ENCODE measurements around the gene ESPL1. TPM values are rescaled to one million over a fixed set of nuclear protein-coding genes. Genes with fewer than 3 reads are reported as not detected.

Gene ESPL1
- total RNA-seq: 100 to 1,000 TPM; 126 TPM

GRCh38 chr12:53267999-53268629, at the start of gene ESPL1:
Gene ESPL1, plus strand, starts transcription at chr12:53268299. Its CDS starts 468 bp downstream, at chr12:53268767.
- ATAC-seq: peak; percentile 95
- CTCF ChIA-PET: interaction anchor here (0.6 to 10.0 kb wide), 43 partner anchors 9 to 214 kb away, joined by 3 to 401 read pairs (median 5); partner anchors contain the start of genes AAAS, CSAD, MYG1 and PFDN5
- DNase-seq: peak; percentile 93
- Mint-ChIP-seq H3K36me3 (ENCODE audit: low read depth) (peaks cover 45% of the 10 kb centered on the region), H3K4me3 (peak within 1 kb of the TSS; percentile 98), H3K9me3 (ENCODE audit: insufficient read depth) (no peaks in the 10 kb centered on the region), H3K27me3 (ENCODE audit: low read depth) (no peaks in the 10 kb centered on the region), H3K4me1 (ENCODE audit: low read depth) (peaks cover 47% of the 10 kb centered on the region), H3K27ac (peak within 1 kb of the TSS; percentile 98)
- POLR2A ChIA-PET: interaction anchor here (0.5 to 7.3 kb wide), 22 partner anchors 11 to 185 kb away, joined by 3 to 88 read pairs (median 6); partner anchors contain the start of genes CSAD, MYG1, PFDN5 and ZNF740

GRCh38 chr12:53218551-53219291, 49.4 kb upstream of the ESPL1 start:
- Mint-ChIP-seq H3K4me3 (peak overlapping the region; percentile 97), H3K4me1 (ENCODE audit: low read depth) (peaks cover 78% of the 10 kb centered on the region), H3K36me3 (ENCODE audit: low read depth) (peaks cover 50% of the 10 kb centered on the region), H3K27ac (peak overlapping the region; percentile 95), H3K27me3 (ENCODE audit: low read depth) (no peaks in the 10 kb centered on the region), H3K9me3 (ENCODE audit: insufficient read depth) (no peaks in the 10 kb centered on the region)
- ChIA-PET CTCF (interaction anchor here (0.9 to 15.1 kb wide), 10 partner anchors 10 to 126 kb away, joined by 3 to 401 read pairs (median 14); partner anchors contain the start of genes AAAS, ESPL1 and ITGB7), POLR2A (interaction anchor here (1.0 to 9.6 kb wide), 6 partner anchors 10 to 105 kb away, joined by 3 to 88 read pairs (median 6); partner anchors contain the start of genes ESPL1, ITGB7 and ZNF740)
- DNase-seq: no peak
- no peak for ATAC-seq

DNA sequence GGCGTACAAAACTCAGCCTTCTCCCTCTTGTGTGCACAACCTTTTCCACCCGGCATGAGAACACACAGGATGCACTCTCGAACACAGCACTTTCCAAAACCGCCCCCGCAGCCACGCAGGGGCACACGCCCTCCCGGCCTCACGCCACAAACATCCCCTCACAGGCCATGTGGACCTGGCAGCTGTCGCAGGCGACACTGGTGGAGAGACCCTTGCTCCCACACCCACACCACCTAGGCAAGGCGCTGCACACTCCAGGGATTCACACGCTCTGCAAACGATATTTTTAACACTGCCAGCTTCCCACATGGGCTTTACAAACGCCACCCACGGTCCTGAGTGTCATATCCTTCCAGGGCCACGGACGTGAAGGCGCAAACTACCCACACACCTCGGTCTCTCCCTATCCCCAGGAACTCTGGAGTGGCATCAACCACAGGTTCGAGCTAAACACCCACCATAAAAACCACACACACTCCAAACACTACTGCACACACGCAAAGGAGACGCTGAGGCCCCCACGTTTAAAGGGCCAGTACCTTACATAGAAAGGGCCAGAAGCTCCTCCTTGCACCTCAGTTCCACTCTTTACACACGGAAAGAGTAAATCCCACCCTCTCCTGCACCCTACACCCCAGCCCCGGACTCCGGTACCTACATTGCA, 48.7 kb upstream of the ESPL1 start:
- DNase-seq (peak; percentile 72), ATAC-seq (peak; percentile 22)
- H3K27me3 Mint-ChIP-seq (ENCODE audit: low read depth): no peaks in the 10 kb centered on the region
- ChIA-PET POLR2A (interaction anchor here (0.6 to 9.6 kb wide), 14 partner anchors 11 to 160 kb away, joined by 3 to 88 read pairs (median 5); partner anchors contain the start of genes CSAD, ESPL1, ITGB7 and PFDN5), CTCF (interaction anchor here (1.0 to 15.1 kb wide), 14 partner anchors 8 to 154 kb away, joined by 3 to 401 read pairs (median 6); partner anchors contain the start of genes AAAS, CSAD, ESPL1 and ITGB7)
- H3K4me3 Mint-ChIP-seq: peak overlapping the region; percentile 97
- peaks cover 78% of the 10 kb centered on the region for H3K4me1 Mint-ChIP-seq (ENCODE audit: low read depth)
- no peaks in the 10 kb centered on the region for H3K9me3 Mint-ChIP-seq (ENCODE audit: insufficient read depth)
- H3K36me3 Mint-ChIP-seq (ENCODE audit: low read depth): peaks cover 43% of the 10 kb centered on the region
- H3K27ac Mint-ChIP-seq: peak overlapping the region; percentile 95

- no peaks in the 10 kb centered on the region for H3K9me3 Mint-ChIP-seq (ENCODE audit: insufficient read depth)
- no peaks in the 10 kb centered on the region for H3K27me3 Mint-ChIP-seq (ENCODE audit: low read depth)
- ATAC-seq (peak; percentile 52), DNase-seq (peak; percentile 92)
- POLR2A ChIA-PET: interaction anchor here (0.8 to 9.6 kb wide), 16 partner anchors 10 to 160 kb away, joined by 3 to 88 read pairs (median 5); partner anchors contain the start of genes AAAS, CSAD, ESPL1 and ITGB7
- H3K4me3 Mint-ChIP-seq: peak overlapping the region; percentile 97
- H3K27ac Mint-ChIP-seq: peak overlapping the region; percentile 95
- CTCF ChIA-PET: interaction anchor here (0.7 to 15.1 kb wide), 14 partner anchors 8 to 154 kb away, joined by 3 to 401 read pairs (median 6); partner anchors contain the start of genes AAAS, CSAD, ESPL1 and ITGB7
- H3K36me3 Mint-ChIP-seq (ENCODE audit: low read depth): peaks cover 39% of the 10 kb centered on the region
- peaks cover 78% of the 10 kb centered on the region for H3K4me1 Mint-ChIP-seq (ENCODE audit: low read depth)
Observed at GRCh38 chr12:53219956-53220693, 48.0 kb upstream of the ESPL1 start.

DNA sequence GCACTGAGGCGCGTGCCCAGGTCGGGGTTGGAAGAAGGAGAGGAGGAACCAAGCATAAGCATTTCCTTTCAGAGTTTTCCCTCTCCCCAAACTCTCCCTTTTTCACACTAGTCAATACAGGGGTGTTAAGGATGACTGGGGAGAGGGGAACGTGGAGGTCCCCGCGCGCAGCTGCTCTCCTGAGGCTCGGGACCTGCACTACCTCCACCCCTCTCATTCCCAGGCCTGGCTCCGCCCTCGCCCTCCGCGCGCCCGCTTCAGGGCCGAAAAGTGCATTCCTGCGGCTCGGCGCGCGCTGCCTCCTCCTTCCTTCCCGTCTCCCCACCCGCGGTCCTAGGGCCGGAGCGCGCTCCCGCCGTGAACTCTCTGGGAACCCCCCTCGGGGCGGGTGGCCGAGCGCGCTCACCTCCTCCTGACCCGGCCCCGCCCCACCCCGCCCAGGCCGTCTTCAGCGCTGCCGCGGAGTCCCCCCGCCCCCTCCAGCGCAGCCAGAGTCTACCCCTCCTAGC, 47.4 kb upstream of the ESPL1 start:
- Mint-ChIP-seq H3K4me1 (ENCODE audit: low read depth) (peaks cover 78% of the 10 kb centered on the region), H3K27ac (peak overlapping the region; percentile 90), H3K36me3 (ENCODE audit: low read depth) (peaks cover 37% of the 10 kb centered on the region), H3K4me3 (peak overlapping the region; percentile 97), H3K9me3 (ENCODE audit: insufficient read depth) (no peaks in the 10 kb centered on the region), H3K27me3 (ENCODE audit: low read depth) (no peaks in the 10 kb centered on the region)
- DNase-seq (peak; percentile 91), ATAC-seq (peak; percentile 68)
- ChIA-PET POLR2A (interaction anchor here (0.8 to 9.6 kb wide), 12 partner anchors 9 to 122 kb away, joined by 3 to 88 read pairs (median 6); partner anchors contain the start of genes AAAS, CSAD, ESPL1 and ITGB7), CTCF (interaction anchor here (0.7 to 15.1 kb wide), 12 partner anchors 9 to 100 kb away, joined by 4 to 401 read pairs (median 8); partner anchors contain the start of genes AAAS, ESPL1 and ITGB7)

DNA sequence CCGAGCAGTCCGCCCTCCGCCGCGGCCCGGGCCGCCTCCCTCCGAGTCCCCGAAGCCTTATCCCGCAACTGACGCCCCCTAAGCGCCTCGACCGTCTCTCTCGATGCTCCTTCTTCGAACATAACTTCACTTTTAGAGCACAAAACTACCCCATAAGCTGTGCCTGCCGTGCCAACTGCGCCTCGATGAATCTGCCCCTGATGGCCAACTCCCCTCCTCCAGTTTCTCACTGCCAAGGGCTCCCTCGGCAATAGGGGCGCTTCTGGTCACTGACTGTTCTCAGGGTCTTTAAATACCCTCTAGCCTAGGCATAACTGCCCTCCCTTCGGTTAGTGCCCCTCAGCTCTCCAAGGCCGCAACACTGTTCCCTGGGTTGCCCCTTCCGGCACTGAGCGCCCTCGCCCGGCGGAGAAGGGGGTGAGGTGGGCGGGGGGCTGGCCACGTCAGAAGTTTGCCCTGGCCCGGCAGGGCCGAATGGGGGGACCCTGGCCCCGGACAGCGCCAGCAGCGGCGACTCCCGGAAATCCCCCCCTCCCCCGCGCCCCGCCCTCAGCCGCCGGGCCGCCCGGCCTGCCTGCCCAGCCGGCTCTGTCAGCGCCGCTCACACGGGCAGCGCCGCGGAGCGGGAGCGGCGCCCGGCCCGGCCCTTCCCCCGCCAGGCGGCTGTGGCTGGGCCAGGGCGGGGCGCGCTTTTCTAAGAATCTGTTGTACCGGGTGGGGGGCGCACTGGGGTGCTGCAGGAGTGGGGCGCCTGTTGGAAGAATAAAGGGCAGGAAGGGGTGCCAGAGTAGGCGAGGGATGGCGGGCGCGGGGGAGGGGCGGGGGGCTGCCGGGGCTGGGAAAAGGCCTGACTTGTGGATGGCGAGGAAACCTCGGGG, 46.7 kb upstream of the ESPL1 start:
- peaks cover 74% of the 10 kb centered on the region for H3K4me1 Mint-ChIP-seq (ENCODE audit: low read depth)
- ATAC-seq: peak; percentile 28
- no peaks in the 10 kb centered on the region for H3K27me3 Mint-ChIP-seq (ENCODE audit: low read depth)
- peak overlapping the region; percentile 92 for H3K27ac Mint-ChIP-seq
- peak overlapping the region; percentile 97 for H3K4me3 Mint-ChIP-seq
- CTCF ChIA-PET: interaction anchor here (1.0 to 15.1 kb wide), 6 partner anchors 10 to 48 kb away, joined by 4 to 401 read pairs (median 14); partner anchors contain the start of genes ESPL1 and ITGB7
- H3K36me3 Mint-ChIP-seq (ENCODE audit: low read depth): peaks cover 30% of the 10 kb centered on the region
- no peaks in the 10 kb centered on the region for H3K9me3 Mint-ChIP-seq (ENCODE audit: insufficient read depth)
- POLR2A ChIA-PET: interaction anchor here (1.0 to 9.6 kb wide), 6 partner anchors 8 to 100 kb away, joined by 3 to 88 read pairs (median 9); partner anchors contain the start of genes AAAS, ESPL1 and ITGB7
- peak; percentile 62 for DNase-seq

DNA sequence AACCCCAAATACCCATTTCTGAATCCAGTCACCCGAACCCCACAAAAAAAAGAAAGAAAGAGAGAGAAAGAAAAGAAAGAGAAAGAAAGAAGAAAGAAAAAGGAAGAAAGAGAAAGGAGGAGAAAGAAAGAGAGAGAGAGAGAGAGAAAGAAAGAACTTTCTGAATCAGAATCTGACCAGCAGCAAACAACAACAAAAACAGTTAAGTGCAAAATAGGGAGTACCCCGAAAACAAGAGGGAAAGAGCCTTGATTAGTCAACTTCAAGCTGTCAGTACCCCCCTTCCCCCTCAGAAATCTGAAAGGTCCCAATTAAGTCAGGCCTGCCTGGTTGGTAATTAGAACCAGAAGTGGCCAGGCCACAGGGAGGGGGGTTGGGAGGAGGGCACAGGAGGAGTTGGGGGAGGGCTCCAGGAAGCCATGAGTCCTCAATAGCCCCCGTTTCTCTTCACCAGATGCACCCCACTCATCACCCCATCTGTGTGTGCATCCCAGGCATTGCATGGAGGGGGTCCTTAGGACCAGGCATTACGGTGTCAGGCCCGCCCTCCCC, 45.9 kb upstream of the ESPL1 start:
- ATAC-seq: no peak
- Mint-ChIP-seq H3K27me3 (ENCODE audit: low read depth) (no peaks in the 10 kb centered on the region), H3K4me1 (ENCODE audit: low read depth) (peaks cover 70% of the 10 kb centered on the region), H3K9me3 (ENCODE audit: insufficient read depth) (no peaks in the 10 kb centered on the region), H3K4me3 (peak overlapping the region; percentile 74), H3K36me3 (ENCODE audit: low read depth) (peaks cover 28% of the 10 kb centered on the region), H3K27ac (peak overlapping the region; percentile 92)
- ChIA-PET CTCF (interaction anchor here (1.7 to 15.1 kb wide), 4 partner anchors 9 to 99 kb away, joined by 6 to 401 read pairs (median 10); partner anchors contain the start of genes AAAS and ESPL1), POLR2A (interaction anchor here (2.1 to 9.6 kb wide), 2 partner anchors 12 to 46 kb away, joined by 11 to 88 read pairs; partner anchors contain the start of gene ESPL1)
- no peak for DNase-seq

DNA sequence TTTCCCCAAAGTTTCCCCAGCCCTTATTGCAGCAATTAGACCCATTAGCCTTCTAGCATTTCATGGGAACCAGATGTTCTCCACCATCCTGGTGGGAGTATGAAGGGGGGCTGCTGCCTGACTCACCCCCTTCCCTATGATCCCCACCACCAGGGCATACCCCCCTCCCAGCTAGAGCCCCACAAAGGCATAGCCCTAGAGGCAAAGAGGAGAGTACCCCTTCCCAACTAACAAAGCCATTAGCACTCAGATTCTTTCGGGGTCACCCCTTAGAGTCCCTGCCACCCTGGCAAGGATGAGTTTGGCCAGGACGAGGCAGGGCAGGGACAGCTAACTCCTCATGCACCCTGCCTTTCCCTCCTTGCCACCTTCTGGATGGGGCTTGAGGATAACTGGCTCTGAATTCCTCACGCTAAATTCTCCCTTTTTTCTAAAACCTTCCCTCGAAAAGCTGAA, 45.3 kb upstream of the ESPL1 start:
- ATAC-seq: no peak
- peak overlapping the region; percentile 92 for H3K27ac Mint-ChIP-seq
- no peak for DNase-seq
- ChIA-PET POLR2A (interaction anchor here (0.9 to 2.1 kb wide), 3 partner anchors 12 to 30 kb away, joined by 3 to 11 read pairs (median 5); no protein-coding TSS in a partner anchor), CTCF (interaction anchor here (0.9 to 2.2 kb wide), 6 partner anchors 8 to 99 kb away, joined by 3 to 14 read pairs (median 6); partner anchors contain the start of gene AAAS)
- peaks cover 67% of the 10 kb centered on the region for H3K4me1 Mint-ChIP-seq (ENCODE audit: low read depth)
- H3K36me3 Mint-ChIP-seq (ENCODE audit: low read depth): peaks cover 26% of the 10 kb centered on the region
- no peaks in the 10 kb centered on the region for H3K27me3 Mint-ChIP-seq (ENCODE audit: low read depth)
- H3K4me3 Mint-ChIP-seq: peak overlapping the region; percentile 74
- no peaks in the 10 kb centered on the region for H3K9me3 Mint-ChIP-seq (ENCODE audit: insufficient read depth)
